Activated CD4-positive, CD25-positive, alpha-beta regulatory T cell treated with anti-CD3 and anti-CD28 coated beads, Interleukin-2, amount 50 U/mL, for 72 hours (primary cell): ENCODE data around the gene ZBTB32.
"Not testable (repeated sequence)": the region's sequence is repeated elsewhere in the genome, so short reads cannot be mapped to it uniquely, and the experiment has no call there.

Experiments used
- DNase-seq: peaks from one replicate; pipeline ENCODE4 v3.0.0; 2021

Gene ZBTB32, protein sequence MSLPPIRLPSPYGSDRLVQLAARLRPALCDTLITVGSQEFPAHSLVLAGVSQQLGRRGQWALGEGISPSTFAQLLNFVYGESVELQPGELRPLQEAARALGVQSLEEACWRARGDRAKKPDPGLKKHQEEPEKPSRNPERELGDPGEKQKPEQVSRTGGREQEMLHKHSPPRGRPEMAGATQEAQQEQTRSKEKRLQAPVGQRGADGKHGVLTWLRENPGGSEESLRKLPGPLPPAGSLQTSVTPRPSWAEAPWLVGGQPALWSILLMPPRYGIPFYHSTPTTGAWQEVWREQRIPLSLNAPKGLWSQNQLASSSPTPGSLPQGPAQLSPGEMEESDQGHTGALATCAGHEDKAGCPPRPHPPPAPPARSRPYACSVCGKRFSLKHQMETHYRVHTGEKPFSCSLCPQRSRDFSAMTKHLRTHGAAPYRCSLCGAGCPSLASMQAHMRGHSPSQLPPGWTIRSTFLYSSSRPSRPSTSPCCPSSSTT

DNA sequence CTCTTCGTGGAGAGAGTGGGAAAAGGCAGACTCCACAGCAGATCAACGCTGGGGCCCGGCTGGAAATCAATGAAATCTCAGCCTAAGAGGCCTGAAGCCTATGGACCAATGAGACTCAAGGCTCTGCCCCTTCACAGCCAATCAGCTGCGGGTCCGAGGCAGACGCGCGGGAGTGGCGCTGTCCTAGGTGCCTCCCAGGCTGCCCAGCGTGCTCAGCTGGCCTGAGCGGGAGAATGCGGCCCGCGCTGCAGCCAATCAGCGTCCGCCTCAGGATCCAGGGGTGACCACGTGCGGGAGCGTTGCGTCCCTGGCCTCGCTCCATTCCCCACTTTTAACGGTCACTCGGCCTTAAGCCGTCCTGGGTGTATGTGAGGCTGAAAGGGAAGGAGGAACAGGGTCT, at the start of gene ZBTB32:
Gene ZBTB32 (plus strand): TSS at position 341 of the 400 bp plus-strand sequence. CDS start 10,069 bp downstream, outside the sequence.
- DNase-seq: no peak

- not testable (repeated sequence) for DNase-seq
Measured at GRCh38 chr19:35654828-35655227, 49.5 kb upstream of the ZBTB32 start.

DNA sequence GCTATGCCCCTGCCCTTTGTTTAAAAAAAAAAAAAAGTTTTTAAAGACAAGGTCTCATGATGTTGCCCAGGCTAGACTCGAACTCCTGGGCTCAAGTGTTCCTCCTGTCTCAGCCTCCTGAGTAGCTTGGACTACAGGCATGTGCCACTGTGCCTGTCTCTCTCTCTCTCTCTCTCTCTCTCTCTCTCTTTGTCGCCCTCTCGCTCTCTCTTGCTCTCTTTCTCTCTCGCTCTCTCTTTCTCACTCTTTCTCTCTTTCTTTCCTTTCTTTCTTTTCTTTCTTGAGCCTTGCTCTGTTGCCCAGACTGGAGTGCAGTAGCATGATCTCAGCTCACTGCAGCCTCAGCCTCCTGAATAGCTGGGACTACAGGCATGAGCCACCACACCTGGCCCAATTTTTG, 48.8 kb upstream of the ZBTB32 start:
- no peak for DNase-seq

- no peak for DNase-seq
Measured at GRCh38 chr19:35656700-35657099, 47.7 kb upstream of the ZBTB32 start.

DNA sequence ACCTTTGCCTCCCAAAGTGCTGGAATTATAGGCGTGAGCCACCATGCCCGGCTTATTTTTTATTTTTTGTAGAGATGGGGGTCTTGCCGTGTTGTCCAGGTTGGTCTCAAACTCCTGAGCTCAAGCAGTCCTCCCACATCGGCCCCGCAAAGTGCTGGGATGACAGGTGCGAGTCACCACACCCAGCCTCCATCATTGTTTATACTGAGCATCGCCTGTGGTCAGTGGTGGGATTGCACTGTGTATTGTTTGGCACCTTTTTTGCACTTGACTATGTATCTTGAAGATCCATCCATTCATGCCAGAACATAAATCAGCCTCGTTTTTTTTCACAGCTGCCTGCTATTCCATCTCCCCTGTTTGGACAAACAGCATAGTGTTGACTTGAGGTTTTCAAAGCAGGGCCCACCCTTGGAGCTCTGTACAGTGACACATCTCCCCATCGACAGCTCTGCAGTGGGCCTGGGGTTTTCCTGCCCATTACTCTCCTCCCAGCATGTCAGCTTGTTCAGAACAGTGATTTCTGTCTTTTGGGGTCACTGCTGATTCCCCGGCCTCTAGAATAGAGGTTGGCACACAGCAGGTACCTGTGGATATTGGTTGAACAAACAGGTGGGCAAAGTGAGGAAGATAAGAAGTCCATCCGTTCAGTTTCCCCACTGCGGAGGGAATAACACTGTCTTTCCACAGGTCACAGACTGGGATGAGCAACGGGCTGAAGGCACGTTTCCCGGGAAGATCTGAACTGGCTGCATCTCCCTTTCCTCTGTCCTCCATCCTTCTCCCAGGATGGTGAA, 46.3 kb upstream of the ZBTB32 start:
- no peak for DNase-seq

- DNase-seq: no peak
Measured at GRCh38 chr19:35661995-35662340, 42.4 kb upstream of the ZBTB32 start.

DNA sequence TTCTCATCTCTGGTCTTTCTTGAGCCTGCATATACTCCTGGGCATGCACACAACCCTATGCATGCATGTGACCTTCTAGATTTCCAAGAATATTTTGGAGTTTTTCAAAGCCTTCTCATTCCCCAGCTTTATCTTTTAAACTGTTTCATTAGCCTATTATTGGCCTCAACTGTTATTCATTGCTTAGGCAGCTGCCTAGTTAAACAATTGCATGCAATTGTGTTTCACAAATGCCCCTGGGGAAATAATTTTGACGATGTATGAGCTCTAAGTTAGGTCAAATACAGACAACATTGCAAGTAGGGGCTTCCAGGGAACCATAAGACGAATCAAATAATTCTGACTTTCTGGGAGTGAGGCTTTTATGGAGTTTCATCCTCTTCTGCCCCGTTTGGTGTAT, 40.4 kb upstream of the ZBTB32 start:
- no peak for DNase-seq

DNA sequence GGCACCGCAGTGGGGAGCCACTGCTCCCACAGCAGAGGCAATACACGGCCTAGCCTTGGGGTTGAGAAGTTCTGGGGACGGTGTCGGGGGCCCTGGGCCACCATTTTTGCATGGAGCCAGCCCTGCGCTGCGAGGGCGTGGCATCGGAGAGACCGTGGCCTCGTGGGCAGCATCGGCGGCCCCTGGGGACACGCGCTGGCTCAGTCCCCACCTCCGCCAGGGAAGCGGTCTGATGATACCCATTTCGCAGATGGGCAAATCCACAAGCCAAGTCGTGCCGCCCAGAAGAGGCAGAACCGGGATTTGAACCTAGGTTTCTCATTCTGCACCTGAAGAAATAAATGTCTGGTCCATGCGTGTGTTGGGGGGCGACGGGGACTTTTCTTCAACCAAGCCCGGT, 39.2 kb upstream of the ZBTB32 start:
- DNase-seq: no peak

- no peak for DNase-seq
Measured at GRCh38 chr19:35665604-35666003, 38.8 kb upstream of the ZBTB32 start.

DNA sequence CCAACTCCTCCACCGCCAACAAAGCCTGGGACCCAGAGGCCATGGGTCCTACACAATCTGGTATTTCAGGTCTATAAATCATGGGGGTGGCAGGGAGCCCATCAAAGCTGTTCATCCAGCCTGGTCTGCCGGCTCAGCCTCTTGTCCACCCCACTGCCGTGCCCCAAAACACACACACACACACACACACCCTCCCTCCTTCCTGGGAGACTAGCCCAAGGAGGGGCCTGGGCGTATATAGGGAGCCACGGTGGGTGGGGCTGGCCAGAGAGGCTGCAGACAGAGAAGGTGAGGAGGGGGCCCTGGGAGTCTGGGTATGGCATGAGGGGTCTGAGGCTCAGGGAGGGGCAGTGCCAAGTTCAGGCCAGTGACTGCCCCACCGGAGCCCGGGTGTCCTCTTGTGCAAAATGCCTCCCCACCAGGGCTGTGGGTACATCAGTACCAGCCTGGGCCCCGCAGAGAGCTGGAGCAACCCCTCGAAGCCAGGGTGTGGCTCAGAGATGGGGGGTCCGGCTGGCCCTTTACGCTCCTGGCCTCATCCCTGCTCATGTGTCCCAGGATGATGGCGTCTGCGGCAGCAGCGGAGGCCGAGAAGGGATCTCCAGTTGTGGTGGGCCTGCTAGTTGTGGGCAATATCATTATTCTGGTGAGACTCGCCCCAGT, 38.0 kb upstream of the ZBTB32 start, which contains the start of gene UPK1A:
Gene UPK1A (plus strand): TSS at position 267 of the 663 bp plus-strand sequence. CDS start 296 bp downstream, at position 563.
- DNase-seq: no peak

DNA sequence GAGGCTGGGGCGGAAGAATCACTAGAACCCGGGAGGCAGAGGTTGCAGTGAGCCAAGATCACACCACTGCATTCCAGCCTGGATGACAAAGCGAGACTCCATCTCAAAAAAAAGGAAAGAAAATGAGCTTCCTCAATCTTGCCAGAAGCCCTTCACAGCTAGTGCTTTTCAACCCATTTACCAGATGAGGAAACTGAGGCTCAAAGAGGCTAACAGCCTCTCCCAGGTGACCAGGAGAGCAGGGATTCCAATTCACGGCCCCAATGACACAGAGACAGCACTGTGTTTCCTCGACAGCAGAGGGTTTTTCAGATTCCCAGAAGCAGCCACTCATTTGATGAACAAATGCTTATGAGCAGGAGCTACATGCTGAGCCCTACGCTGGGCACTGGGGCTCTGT, 34.8 kb upstream of the ZBTB32 start:
- no peak for DNase-seq

DNA sequence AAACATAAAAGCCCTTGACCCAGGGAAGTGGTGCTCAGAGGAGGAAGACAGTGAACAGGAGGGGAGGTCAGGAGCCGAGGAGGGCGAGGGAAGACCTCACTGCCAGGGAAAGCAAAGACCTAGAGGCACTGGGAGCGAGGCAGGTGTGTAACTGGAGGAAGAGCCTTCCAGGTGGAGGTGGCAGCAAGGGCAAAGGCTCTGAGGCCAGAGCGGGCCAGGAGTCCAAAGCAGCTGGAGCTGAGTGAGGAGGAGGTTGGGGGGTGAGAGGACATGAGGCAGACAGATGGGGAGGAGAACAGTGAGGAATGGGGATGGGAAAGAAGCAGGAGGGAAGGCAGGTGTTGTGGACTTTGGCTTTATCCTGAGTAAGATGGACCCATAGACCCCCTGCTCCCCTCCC, 34.4 kb upstream of the ZBTB32 start:
- DNase-seq: no peak

- no peak for DNase-seq
Measured at GRCh38 chr19:35670686-35671085, 33.7 kb upstream of the ZBTB32 start.

DNA sequence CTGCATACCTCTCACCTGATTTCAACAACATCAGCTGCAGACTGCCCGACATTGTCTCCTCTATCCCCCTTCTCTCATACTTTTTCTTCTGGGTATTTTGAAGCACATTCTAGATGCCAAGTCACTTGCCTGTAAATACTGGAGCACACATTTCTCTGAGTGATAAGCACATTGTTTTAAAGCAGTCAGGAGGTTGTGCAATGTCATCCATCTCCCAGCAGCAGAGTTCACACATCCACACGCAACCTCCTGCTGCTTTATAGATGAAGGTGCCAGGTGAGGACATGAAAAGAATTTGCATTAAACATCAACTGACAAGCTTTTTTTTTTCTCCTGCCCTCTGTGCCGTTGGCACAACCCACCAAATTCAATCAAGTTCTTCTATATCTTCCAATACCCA, 32.5 kb upstream of the ZBTB32 start:
- no peak for DNase-seq

DNA sequence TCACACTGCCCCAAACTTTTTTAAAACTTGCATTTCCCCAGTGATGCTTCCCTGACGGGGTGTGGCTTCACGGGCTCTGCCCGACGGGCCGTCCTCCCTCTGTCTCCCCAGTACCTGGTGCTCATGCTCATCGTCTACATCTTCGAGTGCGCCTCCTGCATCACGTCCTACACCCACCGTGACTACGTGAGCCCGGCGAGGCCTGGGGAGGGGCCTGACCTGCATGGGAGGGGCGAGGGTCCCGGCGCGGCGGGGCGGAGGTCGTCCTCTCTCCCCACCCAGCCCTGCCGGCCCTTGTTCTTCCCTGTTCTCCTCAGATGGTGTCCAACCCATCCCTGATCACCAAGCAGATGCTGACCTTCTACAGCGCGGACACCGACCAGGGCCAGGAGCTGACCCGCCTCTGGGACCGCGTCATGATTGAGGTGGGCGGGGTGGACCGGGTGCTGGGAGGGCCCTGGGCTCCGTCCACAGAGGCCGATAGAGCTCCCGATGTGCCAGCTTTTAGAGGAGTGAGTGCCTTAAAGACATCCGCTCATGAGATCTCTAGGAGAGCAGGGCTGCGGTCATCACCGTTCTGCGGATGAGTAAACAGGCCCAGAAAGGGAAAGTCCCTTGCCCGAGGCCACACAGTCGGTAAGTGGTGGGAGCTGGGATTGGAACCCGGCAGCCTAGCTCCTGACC, 31.1 kb upstream of the ZBTB32 start:
- DNase-seq: peak; percentile 45

DNA sequence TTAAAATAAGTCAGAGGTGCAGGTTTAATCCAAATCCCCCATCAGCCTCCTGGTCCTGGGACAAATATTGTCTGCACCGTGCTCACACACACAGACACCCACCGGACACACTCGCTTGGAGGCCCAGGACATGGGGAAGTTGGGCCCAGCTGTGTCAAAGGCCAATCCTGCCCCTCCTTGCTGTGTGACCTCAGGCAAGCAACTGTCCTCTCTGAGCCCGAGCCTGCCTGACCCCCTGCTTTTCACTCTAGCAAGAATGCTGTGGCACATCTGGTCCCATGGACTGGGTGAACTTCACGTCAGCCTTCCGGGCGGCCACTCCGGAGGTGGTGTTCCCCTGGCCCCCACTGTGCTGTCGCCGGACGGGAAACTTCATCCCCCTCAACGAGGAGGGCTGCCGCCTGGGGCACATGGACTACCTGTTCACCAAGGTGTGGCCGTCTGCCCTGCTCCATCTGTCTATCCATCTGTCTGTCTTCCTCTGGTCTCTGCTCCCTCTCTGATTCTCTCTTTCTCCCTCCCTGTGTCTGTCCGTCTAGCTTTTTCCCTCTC, 28.7 kb upstream of the ZBTB32 start:
- DNase-seq: no peak

DNA sequence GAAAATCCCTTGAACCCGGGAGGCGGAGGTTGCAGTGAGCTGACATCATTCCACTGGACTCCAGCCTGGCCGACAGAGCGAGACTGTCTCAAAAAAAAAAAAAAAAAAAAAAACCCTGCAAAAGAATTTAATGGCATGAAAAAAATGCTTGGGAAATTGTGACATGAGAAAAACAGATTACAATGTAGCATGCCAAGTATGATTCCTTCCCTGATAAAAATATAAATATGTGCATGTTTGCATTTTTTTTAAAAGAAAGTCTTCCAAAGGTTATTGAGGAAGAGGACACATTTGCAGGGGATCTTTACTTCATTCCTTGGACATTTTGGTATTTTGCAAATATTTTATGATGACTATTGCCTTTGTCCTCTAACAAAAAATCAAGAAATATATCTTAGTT, 14.5 kb upstream of the ZBTB32 start:
- DNase-seq: no peak

DNA sequence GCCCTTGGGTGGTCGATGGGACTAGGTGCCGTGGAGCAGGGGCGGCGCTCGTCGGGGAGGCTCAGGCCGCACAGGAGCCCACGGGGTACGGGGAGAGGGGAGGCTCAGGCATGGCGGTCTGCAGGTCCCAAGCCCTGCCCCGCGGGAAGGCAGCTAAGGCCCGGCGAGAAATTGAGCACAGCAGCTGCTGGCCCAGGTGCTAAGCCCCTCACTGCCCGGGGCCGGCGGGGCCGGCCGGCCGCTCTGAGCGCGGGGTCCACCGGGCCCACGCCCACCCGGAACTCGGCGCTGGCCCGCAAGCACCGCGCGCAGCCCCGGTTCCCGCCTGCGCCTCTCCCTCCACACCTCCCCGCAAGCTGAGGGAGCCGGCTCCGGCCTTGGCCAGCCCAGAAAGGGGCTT, 13.3 kb upstream of the ZBTB32 start:
- DNase-seq: not testable (repeated sequence)

DNA sequence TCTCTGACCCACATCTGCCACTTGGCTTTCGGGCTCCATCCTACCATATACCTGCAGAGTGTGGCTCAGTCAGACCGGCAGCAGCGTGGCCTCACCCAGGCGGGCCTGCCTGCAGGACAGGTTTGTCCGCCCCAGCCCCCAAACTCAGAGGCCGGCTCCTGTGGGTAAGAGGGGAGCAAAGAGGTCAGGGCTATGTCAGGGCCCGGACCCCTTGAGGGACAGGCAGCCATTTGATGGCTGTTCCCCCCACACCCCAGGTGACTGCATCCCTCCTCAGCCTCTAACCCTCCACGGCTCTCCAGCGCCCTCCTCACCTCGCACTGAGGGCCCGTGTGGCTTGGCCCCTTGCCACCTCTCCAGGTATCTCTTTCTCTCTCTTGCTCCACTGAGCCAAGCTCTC, 12.3 kb upstream of the ZBTB32 start:
- no peak for DNase-seq

GRCh38 chr19:35693422-35693821, 10.9 kb upstream of the ZBTB32 start:
- DNase-seq: no peak

GRCh38 chr19:35693835-35694599, 10.3 kb upstream of the ZBTB32 start:
- peak; percentile 90 for DNase-seq
